Measurements from ENCODE around the gene PBX3.

DNA sequence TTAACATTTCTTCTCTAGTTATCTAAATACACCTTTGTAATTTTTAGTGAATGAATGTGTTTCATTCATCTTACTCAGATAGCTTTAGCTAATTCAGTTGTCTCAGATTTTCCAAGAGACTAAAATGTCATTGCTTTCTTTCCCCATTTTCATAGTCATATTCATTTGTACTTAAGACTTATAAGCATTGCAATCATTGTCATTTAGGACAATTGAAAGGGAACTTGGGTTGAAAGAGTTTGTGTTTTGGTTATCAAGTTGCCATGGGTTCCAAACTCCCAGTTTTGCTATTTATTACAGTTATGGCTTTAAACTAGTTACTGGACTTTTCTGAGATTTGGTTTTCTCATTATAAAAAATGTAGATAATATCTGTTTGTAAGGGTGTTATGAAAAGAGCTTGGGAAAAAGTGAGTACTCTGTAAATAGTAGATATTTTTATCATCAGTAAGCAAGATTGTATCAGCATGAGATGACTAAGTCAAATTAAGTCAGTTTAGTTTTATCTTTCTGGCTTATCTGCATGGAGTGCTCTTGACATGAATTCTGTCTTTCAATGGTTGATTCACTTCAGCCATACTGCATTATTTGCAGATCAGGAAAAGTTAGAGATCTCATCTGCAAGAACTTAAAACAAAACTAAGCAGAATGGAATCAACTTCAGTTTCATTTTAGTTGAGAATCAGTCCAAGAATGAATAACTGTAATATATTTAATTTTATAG lies 107.5 kb downstream of the PBX3 start:
- TF ChIP-seq, protein P1, sequence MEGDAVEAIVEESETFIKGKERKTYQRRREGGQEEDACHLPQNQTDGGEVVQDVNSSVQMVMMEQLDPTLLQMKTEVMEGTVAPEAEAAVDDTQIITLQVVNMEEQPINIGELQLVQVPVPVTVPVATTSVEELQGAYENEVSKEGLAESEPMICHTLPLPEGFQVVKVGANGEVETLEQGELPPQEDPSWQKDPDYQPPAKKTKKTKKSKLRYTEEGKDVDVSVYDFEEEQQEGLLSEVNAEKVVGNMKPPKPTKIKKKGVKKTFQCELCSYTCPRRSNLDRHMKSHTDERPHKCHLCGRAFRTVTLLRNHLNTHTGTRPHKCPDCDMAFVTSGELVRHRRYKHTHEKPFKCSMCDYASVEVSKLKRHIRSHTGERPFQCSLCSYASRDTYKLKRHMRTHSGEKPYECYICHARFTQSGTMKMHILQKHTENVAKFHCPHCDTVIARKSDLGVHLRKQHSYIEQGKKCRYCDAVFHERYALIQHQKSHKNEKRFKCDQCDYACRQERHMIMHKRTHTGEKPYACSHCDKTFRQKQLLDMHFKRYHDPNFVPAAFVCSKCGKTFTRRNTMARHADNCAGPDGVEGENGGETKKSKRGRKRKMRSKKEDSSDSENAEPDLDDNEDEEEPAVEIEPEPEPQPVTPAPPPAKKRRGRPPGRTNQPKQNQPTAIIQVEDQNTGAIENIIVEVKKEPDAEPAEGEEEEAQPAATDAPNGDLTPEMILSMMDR (IDR thresholded peaks at IDR 0.05 in 8 of 11, conservative IDR thresholded peaks at IDR 0.05 in 3 of 11) = no peak
- no peak for TF ChIP-seq POLR2AphosphoS5 (IDR thresholded peaks at IDR 0.05)
